Measurements from ENCODE around the gene CUL3. TPM values are rescaled to one million over a fixed set of nuclear protein-coding genes. Genes with fewer than 3 reads are reported as not detected.

CUL3 gene
- total RNA-seq, 1 experiment from 2014 or later = 114 TPM

- no peak overlapping the region for H3K56ac ChIP-seq (ENCODE audit: insufficient read length, low read depth, low read length)
- H2AFZ ChIP-seq (ENCODE audit: low read length) = no peak overlapping the region
- H4K91ac ChIP-seq (ENCODE audit: insufficient read length, low read depth, low read length) = no peak overlapping the region
- H3K27ac ChIP-seq (ENCODE audit: insufficient read length, low read depth, low read length) = no peak overlapping the region
- no peaks in the 10 kb centered on the region for H3K9me3 ChIP-seq (ENCODE audit: control insufficient read depth, low read depth, low read length)
- H2BK20ac ChIP-seq (ENCODE audit: low read depth, low read length, poor library complexity, severe bottlenecking) = no peak overlapping the region
- peaks cover 42% of the 10 kb centered on the region for H3K79me2 ChIP-seq (ENCODE audit: insufficient read depth, low read length)
- no peak overlapping the region for H3K23ac ChIP-seq (ENCODE audit: insufficient read length, low read depth, low read length)
- no peak overlapping the region for H2BK12ac ChIP-seq (ENCODE audit: insufficient read length, low read depth, low read length)
- no peak overlapping the region for H3K4me2 ChIP-seq (ENCODE audit: insufficient read depth, insufficient read length, low read length)
- no peaks in the 10 kb centered on the region for H3K27me3 Mint-ChIP-seq (ENCODE audit: low read depth)
- H2BK5ac ChIP-seq (ENCODE audit: insufficient read length, low read length) = no peak overlapping the region
- H3K18ac ChIP-seq (ENCODE audit: insufficient read length, low read depth, low read length) = no peak overlapping the region
- H2AK5ac ChIP-seq (ENCODE audit: insufficient read length, low read length) = no peak overlapping the region
- H2BK15ac ChIP-seq (ENCODE audit: low read depth, low read length) = no peak overlapping the region
- H3K9me3 Mint-ChIP-seq = no peaks in the 10 kb centered on the region
- no peak overlapping the region for H4K5ac ChIP-seq (ENCODE audit: insufficient read length, low read depth, low read length)
- DNase-seq = no peak
- WGBS (ENCODE audit: extremely low coverage, insufficient read length, low lambda C conversion rate) = no CpG with 5 or more reads among the region's 2 CpGs
- no peak overlapping the region for H3T11ph ChIP-seq (ENCODE audit: low read length)
- H3K4me3 Mint-ChIP-seq = no peak overlapping the region
- H3K4me1 ChIP-seq (ENCODE audit: insufficient read depth, low read length) = peaks cover 3% of the 10 kb centered on the region; the same call in 1 of the 2 replicates
- peaks cover 9% of the 10 kb centered on the region for H3K79me1 ChIP-seq (ENCODE audit: insufficient read depth, low read depth, low read length, poor library complexity, severe bottlenecking)
- H4K20me1 ChIP-seq (ENCODE audit: control insufficient read depth, insufficient read depth, insufficient read length) = no peaks in the 10 kb centered on the region
- H4K8ac ChIP-seq (replicated peaks; ENCODE audit: insufficient read length, low read depth, low read length) = no peak overlapping the region
- H3K9ac ChIP-seq (ENCODE audit: extremely low read depth, insufficient read length, low read length) = no peak overlapping the region
- H3K4me1 Mint-ChIP-seq = peaks cover 9 to 14% of the 10 kb centered on the region in 2 experiments
- H3K14ac ChIP-seq (ENCODE audit: insufficient read depth, low read length) = no peak overlapping the region
- H3K27me3 ChIP-seq (ENCODE audit: insufficient read depth, low read length) = no peaks in the 10 kb centered on the region
- no peak overlapping the region for H3K4ac ChIP-seq (ENCODE audit: low read depth, low read length)
- no peak for TF ChIP-seq CTCF (conservative IDR thresholded peaks at IDR 0.05)
- no peak overlapping the region for H2BK120ac ChIP-seq (ENCODE audit: low read depth, low read length, poor library complexity, severe bottlenecking)
- H3K36me3 Mint-ChIP-seq (ENCODE audit: insufficient read depth in 1 of 3, low read depth in 3 of 3) = no peaks in the 10 kb centered on the region
- no peak overlapping the region for H3K27ac Mint-ChIP-seq
- H3K23me2 ChIP-seq (ENCODE audit: insufficient read length, low read depth, low read length, poor library complexity, severe bottlenecking) = no peaks in the 10 kb centered on the region
Measured at GRCh38 chr2:224560549-224560948, 24.6 kb downstream of the CUL3 start.

Data from H9 (cell line).